ENCODE measurements around the gene TSPAN9.

Gene TSPAN9

DNA sequence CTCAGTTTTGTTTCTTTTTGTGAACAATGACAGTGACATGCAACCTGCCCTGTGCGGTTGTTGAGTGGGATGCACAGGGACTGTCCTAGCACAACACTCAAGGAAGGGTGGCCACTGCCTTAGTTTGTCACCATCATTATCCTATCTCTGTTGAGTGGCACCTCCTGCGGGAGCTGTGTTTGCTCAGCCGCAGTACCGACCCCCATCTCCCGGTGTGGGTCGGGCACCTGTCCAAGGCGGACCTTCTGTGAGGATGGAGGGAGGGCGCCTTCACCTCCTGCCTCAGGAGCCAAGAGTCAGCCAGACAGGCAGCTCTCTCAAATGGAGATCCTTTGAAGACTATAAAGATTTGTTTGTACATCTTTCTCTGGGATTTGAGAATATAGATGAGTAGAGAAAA is 142.1 kb downstream of the TSPAN9 start:
- no peak for DNase-seq
- in situ Hi-C loops (cut with HindIII; ENCODE audit: low pct_ligation_motif_present, low pct_unique_long_range_greater_than_20kb, low sequenced_read_pairs), result no loop called here

DNA sequence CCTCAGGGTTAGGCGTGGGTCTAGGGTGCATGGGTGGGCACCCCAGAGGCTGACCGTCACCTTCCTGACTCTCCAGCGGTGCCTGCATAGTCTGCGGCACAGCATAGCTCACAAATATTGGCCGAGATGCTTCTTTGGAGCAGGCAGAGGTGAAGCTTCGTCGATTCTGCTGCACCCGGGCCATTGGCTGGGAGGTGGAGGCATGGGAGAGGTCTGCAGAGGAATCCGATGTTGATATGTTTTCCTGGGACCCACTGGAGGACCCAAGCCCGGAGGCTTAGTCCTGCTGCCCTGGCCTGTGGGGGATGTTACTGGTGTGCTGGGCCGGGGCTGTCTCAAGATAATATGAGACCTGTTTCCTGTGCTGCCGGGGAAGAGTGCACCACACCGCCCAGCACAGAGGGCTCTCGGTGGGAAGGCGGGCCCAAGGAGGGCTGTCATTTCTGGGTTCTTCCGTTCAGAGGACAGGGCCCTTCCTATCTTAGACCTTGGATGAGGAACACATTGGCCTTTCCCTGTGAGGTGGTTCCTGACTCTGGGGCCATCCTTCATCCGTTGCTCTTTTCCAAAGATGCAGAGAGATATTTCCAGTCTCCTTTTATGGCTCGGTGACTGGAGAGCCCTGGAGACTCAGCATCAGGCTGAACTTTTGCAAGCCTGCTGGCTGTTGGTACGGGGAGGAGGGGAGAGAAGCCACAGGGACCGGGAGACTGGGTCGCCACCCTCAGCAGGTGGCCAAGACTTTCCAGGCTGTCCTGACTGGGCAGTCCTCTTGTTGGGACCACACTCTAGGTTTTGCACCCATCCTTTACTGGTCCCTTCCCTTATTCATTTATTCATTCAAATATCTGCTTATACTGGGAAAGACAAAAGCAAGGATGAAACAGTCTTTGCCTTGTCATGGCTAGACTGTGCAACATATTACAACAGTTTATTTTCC is 143.5 kb downstream of the TSPAN9 start:
- no peak for DNase-seq
- in situ Hi-C loops (cut with HindIII; ENCODE audit: low pct_ligation_motif_present, low pct_unique_long_range_greater_than_20kb, low sequenced_read_pairs), result no loop called here

DNA sequence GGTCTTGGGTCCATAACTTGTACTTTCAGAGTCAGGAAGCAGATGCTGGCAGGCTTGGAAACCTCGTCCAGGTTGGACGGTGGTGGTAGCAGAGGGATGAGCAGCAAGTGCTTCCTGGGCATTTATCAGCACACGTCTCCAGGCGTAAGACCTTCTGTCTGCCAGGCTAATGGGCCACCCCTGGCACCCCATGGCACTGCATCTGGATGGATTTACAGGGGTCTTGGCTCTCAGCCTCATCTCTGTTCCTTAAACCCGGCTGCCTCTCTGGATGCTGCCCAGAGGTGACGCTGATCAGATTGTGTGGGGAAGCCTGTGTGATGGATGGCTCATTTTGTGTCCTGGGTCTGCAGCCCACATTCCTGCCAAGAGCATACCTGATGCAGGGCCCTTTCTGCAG is 145.1 kb downstream of the TSPAN9 start:
- no peak for DNase-seq
- in situ Hi-C loops (cut with HindIII; ENCODE audit: low pct_ligation_motif_present, low pct_unique_long_range_greater_than_20kb, low sequenced_read_pairs), result no loop called here

DNA sequence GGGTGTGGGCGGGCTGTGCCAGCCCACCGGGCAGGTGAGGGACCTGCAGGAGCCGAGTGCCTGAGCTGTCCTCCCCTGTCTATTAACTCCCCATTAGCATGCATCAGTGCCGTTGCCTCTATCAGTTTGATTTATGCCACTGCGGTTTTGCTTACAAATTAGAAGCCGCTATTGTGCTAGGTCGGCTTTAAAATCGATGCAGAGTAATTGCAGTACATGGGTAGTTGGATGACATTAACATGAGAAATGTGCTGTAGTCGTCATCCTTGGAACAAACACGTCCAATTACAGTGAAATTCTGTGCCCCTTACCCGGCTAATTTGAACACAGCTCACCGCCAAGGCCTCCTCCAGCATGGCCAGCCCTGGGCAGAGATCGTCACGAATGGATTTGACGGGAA is 145.8 kb downstream of the TSPAN9 start:
- in situ Hi-C loops (cut with HindIII; ENCODE audit: low pct_ligation_motif_present, low pct_unique_long_range_greater_than_20kb, low sequenced_read_pairs), result no loop called here
- DNase-seq, result no peak

DNA sequence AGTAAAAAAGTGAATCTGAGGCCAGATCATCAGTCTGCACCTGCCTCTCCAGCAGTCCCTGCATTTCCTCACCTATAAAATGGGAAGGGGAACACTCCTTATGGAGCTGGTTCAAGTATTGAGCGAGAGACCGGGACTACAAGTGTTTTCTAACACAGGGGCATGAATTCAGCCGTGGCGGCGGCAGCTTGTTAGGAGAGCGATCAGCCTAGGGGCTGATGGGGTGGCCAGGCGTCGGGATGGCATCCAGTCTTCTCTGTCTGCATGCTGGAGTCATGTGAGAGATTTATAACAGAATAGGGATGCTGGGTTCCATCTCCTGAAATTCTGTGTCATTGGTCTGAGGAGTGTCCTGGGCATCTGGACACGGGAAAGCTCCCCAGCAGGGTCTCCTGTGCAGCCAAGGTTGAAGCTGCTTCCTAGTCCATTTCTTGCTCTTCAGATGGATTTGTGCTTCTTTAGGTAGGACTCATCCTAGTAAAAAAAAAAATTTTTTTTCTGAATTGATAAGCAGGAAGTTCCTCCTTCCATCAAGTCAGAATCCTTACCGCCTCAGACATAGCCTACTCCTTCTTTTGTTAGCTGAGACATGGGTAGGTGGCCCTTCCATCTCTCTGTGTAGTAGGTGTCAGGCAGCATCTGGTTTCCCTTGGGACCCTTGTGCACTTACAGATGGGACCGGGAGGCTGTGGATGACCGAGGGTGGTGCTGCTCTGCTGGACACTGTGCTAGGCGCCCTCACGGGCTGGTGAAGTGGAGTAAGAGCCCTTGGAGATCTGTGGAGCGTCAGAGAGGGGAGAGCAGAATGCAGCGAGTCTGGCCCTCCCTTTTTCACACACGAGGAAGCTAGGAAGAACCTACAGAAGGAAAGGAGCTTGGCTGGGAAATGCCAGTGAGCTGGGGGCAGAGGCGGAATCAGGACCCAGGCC is 146.7 kb downstream of the TSPAN9 start:
- in situ Hi-C loops (cut with HindIII; ENCODE audit: low pct_ligation_motif_present, low pct_unique_long_range_greater_than_20kb, low sequenced_read_pairs), result no loop called here
- no peak for DNase-seq

DNA sequence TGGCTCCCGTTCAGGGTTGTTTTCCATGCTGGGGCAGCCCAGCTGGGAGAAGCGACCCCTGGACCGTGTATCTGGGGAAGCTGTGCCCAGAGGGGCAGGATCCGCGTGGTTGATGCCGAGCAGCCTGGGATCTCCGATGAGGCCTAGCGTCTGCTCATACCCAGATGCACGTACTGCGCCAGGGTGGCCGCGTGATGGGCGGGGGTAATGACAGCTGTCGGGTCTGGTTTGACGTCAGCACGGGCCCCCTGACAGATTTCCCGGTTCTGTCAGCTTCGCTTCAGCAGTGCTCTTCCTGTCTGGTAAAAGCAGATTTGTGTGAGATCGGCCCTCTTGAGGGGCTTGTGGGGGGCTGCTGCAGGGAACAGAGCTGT is 147.3 kb downstream of the TSPAN9 start:
- no peak for DNase-seq
- in situ Hi-C loops (cut with HindIII; ENCODE audit: low pct_ligation_motif_present, low pct_unique_long_range_greater_than_20kb, low sequenced_read_pairs), result no loop called here

DNA sequence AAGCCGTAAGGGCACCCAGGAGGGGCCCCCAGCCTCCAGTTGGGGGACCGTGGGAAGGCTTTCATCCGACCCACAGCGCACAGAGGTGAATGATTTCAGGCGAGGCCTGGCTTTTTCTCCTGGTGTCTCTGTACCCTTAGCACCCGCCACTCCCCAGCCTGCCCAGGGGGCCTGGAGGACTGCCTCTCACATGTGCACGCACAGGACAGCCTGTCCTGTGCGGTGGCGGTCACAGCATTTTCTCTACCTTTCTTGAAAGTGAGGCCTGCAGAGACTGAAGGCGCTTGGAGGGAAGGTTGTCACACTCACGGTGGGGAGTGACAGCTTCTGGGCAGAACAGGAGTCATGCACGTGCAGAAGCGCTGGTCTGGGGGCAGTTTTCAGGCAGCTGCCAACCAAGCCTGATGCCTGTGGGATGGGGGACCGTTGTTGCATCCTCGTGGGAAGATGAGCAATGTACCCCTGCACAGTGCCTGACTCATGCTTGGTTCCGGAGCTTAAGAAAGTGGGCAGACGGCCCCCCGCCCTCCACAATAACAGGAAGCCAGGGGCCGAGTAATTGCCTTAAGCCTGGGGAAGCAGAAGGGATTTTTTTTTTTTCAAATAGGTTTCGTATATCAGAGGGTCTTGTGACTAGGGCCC is 148.1 kb downstream of the TSPAN9 start:
- DNase-seq, result no peak
- in situ Hi-C loops (cut with HindIII; ENCODE audit: low pct_ligation_motif_present, low pct_unique_long_range_greater_than_20kb, low sequenced_read_pairs), result no loop called here

DNA sequence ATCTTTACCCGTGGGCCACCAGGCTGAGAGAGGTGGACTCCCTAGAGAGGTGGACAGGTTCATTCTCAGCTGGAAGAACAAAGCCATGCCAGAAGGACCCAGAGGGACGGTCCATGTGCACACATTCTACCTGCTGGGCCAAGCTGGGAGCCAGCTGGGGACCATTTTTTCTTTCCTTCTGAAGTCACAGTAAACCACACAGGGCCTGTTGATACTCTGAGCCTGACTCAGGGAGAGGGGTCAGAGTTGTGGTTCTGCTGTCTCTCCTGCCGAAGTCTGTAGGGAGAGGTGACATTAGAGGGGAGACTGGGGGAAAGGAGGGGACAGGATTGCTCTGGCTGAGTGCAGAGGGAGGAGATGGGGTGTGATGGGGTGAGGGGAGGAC is 148.6 kb downstream of the TSPAN9 start:
- no peak for DNase-seq

DNA sequence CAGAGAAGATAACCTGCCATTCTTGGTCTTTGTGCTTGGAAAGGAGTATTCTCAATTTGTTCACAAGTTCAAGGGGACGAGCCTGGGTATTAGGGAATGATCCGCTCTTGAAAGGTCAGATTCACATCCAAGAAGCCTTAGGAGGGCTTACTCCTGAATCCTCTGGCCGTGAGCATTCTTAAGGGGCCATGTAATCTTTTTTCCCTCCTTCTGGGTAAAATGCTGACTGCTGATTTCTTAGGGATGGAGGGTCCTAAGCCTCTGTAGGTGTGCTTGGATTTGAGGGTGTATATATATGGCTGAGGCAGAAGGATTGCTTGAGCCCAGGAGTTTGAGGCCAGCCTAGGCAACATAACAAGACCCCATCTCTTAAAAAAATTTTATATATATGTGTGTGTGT is 149.1 kb downstream of the TSPAN9 start:
- in situ Hi-C loops (cut with HindIII; ENCODE audit: low pct_ligation_motif_present, low pct_unique_long_range_greater_than_20kb, low sequenced_read_pairs), result no loop called here

More for the DNA sequence above, 148.6 kb downstream of the TSPAN9 start:
- in situ Hi-C loops (cut with HindIII; ENCODE audit: low pct_ligation_motif_present, low pct_unique_long_range_greater_than_20kb, low sequenced_read_pairs), result no loop called here

DNA sequence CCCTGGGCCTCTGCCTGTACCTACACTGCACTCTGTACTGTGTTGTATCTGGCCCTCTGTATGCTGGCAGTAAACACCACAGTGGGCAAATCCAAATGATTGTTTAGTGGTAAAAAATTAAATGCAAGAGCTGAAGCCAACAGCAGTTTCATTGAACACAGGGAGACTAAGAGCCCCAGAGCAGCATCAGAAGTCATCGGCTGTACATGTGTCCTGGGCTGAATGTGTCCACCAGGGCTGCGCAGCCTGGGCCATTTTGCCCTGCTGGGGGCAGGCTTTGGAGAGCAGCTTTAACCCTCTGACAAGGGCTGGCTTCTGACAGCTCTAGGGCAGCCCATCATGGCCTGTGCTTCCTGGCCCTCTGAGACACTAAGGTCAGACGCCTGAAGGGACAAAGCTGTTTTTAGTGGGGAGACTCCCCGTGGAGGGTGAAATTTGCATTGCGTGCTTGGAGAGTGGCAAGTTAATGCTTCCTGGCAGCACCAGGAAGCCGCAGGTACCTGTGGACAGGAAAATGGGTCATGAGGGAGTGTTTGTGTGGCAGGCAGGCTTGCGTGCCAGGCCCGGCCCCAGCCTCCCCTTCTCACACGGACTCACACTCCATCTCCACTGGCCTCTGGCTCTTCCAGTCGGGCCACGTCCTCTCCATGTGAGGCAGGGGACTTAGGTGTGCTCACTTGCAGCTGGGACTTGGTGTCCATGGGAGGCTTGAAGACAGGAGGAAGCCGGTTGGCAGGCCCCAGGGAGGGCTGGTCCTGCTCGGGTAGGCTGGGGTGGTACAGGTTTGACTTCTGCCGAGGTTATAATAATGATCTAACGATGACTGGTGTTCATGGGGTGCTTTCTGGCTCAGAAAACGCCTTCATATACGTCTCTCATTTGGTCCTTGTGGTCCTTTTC is 150.1 kb downstream of the TSPAN9 start:
- in situ Hi-C loops (cut with HindIII; ENCODE audit: low pct_ligation_motif_present, low pct_unique_long_range_greater_than_20kb, low sequenced_read_pairs), result no loop called here
- no peak for DNase-seq

More for the DNA sequence above, 149.1 kb downstream of the TSPAN9 start:
- no peak for DNase-seq

DNA sequence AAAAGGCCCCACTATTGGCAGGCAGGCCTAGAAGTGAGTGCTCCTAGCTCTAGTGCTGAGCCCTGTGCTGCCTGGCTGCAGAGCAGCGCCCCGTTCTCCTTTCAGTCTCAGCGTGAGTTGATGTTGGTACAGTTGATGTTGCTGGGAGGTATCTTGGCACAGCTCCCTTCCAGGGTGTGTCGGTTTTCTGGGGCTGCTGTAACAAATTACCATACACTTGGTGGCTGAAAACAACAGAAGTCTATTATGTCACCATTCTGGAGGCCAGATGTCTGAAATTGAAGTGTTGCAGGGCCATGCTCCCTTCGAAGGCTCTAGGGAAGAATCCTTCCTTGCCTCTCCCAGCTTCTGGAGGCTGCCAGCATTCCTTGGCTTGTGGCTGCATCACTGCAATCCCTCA is 151.4 kb downstream of the TSPAN9 start:
- in situ Hi-C loops (cut with HindIII; ENCODE audit: low pct_ligation_motif_present, low pct_unique_long_range_greater_than_20kb, low sequenced_read_pairs), result no loop called here
- no peak for DNase-seq

DNA sequence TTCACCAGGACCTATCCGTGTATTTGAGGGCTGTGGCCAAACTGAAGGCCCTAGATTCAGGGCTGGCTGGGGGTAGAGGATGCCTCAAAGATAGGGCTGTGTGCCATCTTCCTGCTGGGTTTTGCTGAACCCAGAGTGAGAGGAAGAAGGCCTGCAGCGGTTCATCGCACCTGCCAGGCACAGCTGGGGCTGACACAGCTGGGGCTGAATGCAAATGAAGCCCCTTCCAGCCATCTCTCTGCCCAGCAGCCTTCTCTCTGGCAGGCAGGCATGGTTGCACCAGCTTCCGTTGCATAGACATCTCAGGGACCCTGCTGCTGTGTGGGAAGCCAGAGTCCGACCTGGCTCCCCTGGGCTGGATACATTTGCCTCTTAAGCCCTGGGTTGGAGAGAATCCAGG is 152.4 kb downstream of the TSPAN9 start:
- in situ Hi-C loops (cut with HindIII; ENCODE audit: low pct_ligation_motif_present, low pct_unique_long_range_greater_than_20kb, low sequenced_read_pairs), result no loop called here
- DNase-seq, result no peak

DNA sequence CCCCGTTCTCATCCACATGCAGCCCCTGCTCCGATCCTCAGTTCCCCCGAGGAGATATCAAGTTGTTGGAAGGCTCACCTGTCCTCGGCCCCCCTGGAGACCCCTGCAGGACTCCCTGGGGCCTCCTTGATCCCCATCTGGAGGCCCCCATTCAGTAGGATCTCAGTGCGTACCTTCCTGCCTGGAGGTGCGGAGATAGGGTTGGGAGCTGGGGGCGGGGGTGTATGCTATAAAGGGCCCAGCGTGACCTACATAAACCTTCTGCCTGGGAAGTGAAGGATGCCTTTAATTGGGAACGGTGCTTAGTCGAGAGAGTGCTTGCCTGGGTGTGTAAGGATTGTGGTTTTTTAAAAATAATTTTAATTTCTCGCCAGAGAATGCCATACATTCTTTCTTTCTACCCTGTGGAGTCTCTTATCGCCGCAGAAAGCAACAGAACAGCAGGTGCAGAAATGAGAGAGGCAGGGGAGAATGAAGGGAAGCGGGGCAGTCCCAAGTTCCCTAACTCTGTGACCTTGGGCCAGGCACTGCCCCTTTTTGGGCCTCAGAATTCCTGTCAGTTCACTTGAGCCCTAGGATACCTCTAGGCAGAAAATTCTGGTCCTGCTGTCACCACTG is 153.7 kb downstream of the TSPAN9 start:
- no peak for DNase-seq
- in situ Hi-C loops (cut with HindIII; ENCODE audit: low pct_ligation_motif_present, low pct_unique_long_range_greater_than_20kb, low sequenced_read_pairs), result no loop called here

DNA sequence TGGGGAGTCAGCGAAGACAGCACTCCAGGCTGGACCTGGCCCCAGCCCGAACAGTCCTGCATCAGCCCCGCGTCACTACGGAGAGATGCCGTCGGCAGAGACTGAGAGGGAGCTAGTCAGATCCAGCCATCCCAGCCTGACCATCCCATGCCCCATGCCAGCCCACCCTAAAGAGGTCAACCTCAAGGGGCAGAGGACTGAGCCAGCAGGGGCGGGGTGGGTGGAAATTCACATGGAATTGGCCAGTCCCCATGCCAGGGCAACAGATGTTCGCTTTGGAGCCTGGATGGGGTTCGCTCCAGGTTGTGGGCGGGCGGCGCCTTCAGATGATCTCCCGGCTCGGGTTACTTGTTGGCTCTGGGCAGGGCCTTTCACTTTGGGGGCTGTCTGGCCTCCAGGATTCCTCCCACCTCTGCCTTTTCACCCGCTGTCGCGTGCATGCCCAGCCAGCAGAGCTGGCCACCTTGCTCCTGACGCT is 154.3 kb downstream of the TSPAN9 start:
- no peak for DNase-seq
- in situ Hi-C loops (cut with HindIII; ENCODE audit: low pct_ligation_motif_present, low pct_unique_long_range_greater_than_20kb, low sequenced_read_pairs), result no loop called here

DNA sequence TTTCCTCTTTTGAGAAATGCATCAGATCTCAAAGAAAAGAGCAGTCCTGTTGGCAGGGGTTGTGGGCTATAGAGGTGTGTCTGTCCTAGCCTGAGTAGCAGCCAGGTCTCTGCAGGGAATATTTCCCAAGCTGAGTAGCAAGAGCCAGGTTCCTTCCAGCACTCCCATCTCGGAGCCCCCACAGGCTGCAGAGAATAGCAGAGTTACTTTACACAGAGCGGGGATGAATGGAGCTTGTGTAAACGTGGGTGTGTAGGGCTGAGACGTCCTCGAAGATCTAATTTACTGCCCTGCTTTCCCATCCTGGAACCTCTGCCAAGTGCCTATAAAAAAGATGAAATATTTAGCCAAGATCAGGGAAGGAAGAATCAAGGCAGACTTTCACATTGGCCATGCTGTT is 156.6 kb downstream of the TSPAN9 start:
- in situ Hi-C loops (cut with HindIII; ENCODE audit: low pct_ligation_motif_present, low pct_unique_long_range_greater_than_20kb, low sequenced_read_pairs), result no loop called here
- DNase-seq, result no peak

DNA sequence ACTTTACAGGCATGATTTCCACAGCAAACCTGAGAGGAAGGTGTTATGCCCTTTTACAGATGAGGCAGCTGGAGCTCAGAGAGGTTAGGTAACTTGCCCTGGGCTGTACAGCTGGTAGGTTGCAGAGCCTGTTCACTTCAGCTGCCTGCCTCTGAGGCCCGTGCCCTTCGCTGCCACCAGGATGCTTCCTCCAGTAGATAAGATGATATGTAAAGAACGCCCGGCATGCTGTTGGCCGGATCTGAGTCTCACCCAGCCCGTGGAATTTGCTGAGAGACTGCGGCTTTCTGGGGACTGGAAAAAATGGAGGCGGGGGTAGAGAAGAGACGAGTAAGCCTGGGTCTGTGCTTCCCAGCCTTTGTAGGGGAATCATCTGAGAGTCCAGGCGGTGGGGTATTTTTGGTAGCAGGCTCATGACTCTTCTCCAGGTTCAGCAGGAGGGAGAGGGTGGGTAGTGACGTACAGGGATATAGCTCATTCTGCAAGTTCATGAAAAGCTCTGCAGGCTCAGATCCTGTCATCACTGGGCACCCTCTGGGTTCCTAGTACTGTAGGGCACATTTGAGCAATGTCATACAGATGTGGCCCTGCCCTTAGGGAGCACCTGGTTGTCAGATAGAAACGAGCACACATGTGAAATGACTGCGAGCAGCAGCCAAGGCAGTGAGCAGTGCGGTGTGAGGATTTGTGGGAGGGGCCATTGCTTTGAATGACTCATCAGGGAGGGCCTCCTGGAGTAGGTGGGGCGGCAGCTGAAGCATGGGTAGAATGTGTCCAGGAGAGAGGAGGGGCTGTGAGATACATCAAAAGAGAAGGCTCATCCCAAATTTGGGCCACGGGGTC is 159.4 kb downstream of the TSPAN9 start:
- in situ Hi-C loops (cut with HindIII; ENCODE audit: low pct_ligation_motif_present, low pct_unique_long_range_greater_than_20kb, low sequenced_read_pairs), result no loop called here
- peak; percentile 79 for DNase-seq

DNA sequence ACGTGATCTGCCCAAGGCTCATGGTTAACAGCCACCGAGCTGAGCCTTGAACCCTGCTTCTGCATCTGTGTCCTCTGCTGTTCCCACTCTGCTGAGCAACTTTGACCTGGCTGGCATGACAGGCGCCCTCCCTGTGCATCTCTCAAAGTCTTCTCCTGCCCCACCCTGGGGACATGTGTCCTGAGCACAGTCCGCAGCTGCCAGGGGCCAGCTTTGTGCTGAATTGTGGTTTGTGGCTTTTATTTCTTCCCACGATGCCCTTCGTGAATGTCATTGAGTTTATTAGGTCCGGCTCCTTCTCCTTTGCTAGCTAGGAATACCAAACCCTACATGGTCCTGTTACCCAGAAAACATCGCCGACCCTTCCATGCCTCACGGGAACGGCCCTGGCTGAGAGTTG is 161.0 kb downstream of the TSPAN9 start:
- in situ Hi-C loops (cut with HindIII; ENCODE audit: low pct_ligation_motif_present, low pct_unique_long_range_greater_than_20kb, low sequenced_read_pairs), result no loop called here
- DNase-seq, result no peak

Data from ACHN (cell line).